ENCODE measurements around the gene LTBP3.

LTBP3 gene

GRCh38 chr11:65558930-65559509 is 861 bp upstream of the LTBP3 start:
- H3K18ac ChIP-seq (ENCODE audit: low read length): peak overlapping the region; percentile 89
- no peak overlapping the region for H3K23ac ChIP-seq (ENCODE audit: low read length)
- H3K4ac ChIP-seq (ENCODE audit: low read depth, low read length): peak overlapping the region; percentile 60
- peak overlapping the region; percentile 81 for H3K9ac ChIP-seq (ENCODE audit: low read length)
- H3K27me3 ChIP-seq (ENCODE audit: insufficient read depth, low read length, poor library complexity): no peaks in the 10 kb centered on the region
- no peak overlapping the region for H4K8ac ChIP-seq (ENCODE audit: low read depth, low read length)
- H2BK120ac ChIP-seq (ENCODE audit: low read depth, low read length): no peak overlapping the region
- peak overlapping the region; percentile 49 for H2AK5ac ChIP-seq (ENCODE audit: low read length)
- H3K4me3 ChIP-seq (ENCODE audit: low read length): no peak overlapping the region
- peak overlapping the region; percentile 94 for H3K56ac ChIP-seq (ENCODE audit: low read length)
- H3K79me1 ChIP-seq (ENCODE audit: low read length): no peaks in the 10 kb centered on the region
- H4K5ac ChIP-seq (ENCODE audit: low read length): peak overlapping the region; percentile 87
- H3K4me2 ChIP-seq (ENCODE audit: low read length): peak overlapping the region; percentile 50
- no peaks in the 10 kb centered on the region for H3K79me2 ChIP-seq (ENCODE audit: control insufficient read depth, insufficient read depth, low read length)
- H2BK5ac ChIP-seq (ENCODE audit: low read length): no peak overlapping the region
- no CpG with 5 or more reads among the region's 19 CpGs for WGBS (ENCODE audit: extremely low coverage, insufficient coverage, low lambda C conversion rate)
- DNase-seq: no peak
- peaks cover 9% of the 10 kb centered on the region for H3K4me1 ChIP-seq (ENCODE audit: control insufficient read depth, low read depth, low read length)
- H2BK15ac ChIP-seq (replicated peaks; ENCODE audit: low read depth): no peak overlapping the region
- H3K27ac ChIP-seq (ENCODE audit: low read depth, low read length): peak overlapping the region; percentile 38
- H3K36me3 ChIP-seq (ENCODE audit: control insufficient read depth, insufficient read depth, low read length): no peaks in the 10 kb centered on the region

GRCh38 chr11:65557280-65558001 is 718 bp downstream of the LTBP3 start:
- Histone ChIP-seq H2BK15ac (replicated peaks; ENCODE audit: low read depth) (no peak overlapping the region), H3K18ac (ENCODE audit: low read length) (peak overlapping the region; percentile 89), H3K27me3 (ENCODE audit: insufficient read depth, low read length, poor library complexity) (no peaks in the 10 kb centered on the region), H2AK5ac (ENCODE audit: low read length) (no peak overlapping the region), H3K36me3 (ENCODE audit: control insufficient read depth, insufficient read depth, low read length) (no peaks in the 10 kb centered on the region), H3K9ac (ENCODE audit: low read length) (peak overlapping the region; percentile 60), H3K4me2 (ENCODE audit: low read length) (no peak overlapping the region), H2BK5ac (ENCODE audit: low read length) (no peak overlapping the region), H2BK120ac (ENCODE audit: low read depth, low read length) (no peak overlapping the region), H3K4ac (ENCODE audit: low read depth, low read length) (peak overlapping the region; percentile 88), H4K8ac (ENCODE audit: low read depth, low read length) (peak overlapping the region; percentile 42), H3K79me2 (ENCODE audit: control insufficient read depth, insufficient read depth, low read length) (no peaks in the 10 kb centered on the region), H3K23ac (ENCODE audit: low read length) (peak overlapping the region; percentile 90), H3K79me1 (ENCODE audit: low read length) (no peaks in the 10 kb centered on the region), H3K4me3 (ENCODE audit: low read length) (no peak overlapping the region), H4K5ac (ENCODE audit: low read length) (no peak overlapping the region), H3K27ac (ENCODE audit: low read depth, low read length) (peak overlapping the region; percentile 17), H3K4me1 (ENCODE audit: control insufficient read depth, low read depth, low read length) (peaks cover 9% of the 10 kb centered on the region), H3K56ac (ENCODE audit: low read length) (peak overlapping the region; percentile 83)
- DNase-seq: peak; percentile 32
- WGBS (ENCODE audit: extremely low coverage, insufficient coverage, low lambda C conversion rate): no CpG with 5 or more reads among the region's 47 CpGs

GRCh38 chr11:65556470-65557279 is 1.5 kb downstream of the LTBP3 start:
- H2BK15ac ChIP-seq (replicated peaks; ENCODE audit: low read depth): no peak overlapping the region
- no peak overlapping the region for H3K23ac ChIP-seq (ENCODE audit: low read length)
- no peaks in the 10 kb centered on the region for H3K79me1 ChIP-seq (ENCODE audit: low read length)
- H3K18ac ChIP-seq (ENCODE audit: low read length): no peak overlapping the region
- peaks cover 9% of the 10 kb centered on the region for H3K4me1 ChIP-seq (ENCODE audit: control insufficient read depth, low read depth, low read length)
- H3K27me3 ChIP-seq (ENCODE audit: insufficient read depth, low read length, poor library complexity): no peaks in the 10 kb centered on the region
- H2BK120ac ChIP-seq (ENCODE audit: low read depth, low read length): no peak overlapping the region
- no peak overlapping the region for H3K56ac ChIP-seq (ENCODE audit: low read length)
- no peaks in the 10 kb centered on the region for H3K36me3 ChIP-seq (ENCODE audit: control insufficient read depth, insufficient read depth, low read length)
- H3K4me3 ChIP-seq (ENCODE audit: low read length): no peak overlapping the region
- H3K79me2 ChIP-seq (ENCODE audit: control insufficient read depth, insufficient read depth, low read length): no peaks in the 10 kb centered on the region
- H3K4ac ChIP-seq (ENCODE audit: low read depth, low read length): no peak overlapping the region
- no peak overlapping the region for H3K27ac ChIP-seq (ENCODE audit: low read depth, low read length)
- DNase-seq: no peak
- no peak overlapping the region for H2BK5ac ChIP-seq (ENCODE audit: low read length)
- WGBS (ENCODE audit: extremely low coverage, insufficient coverage, low lambda C conversion rate): no CpG with 5 or more reads among the region's 12 CpGs
- no peak overlapping the region for H4K5ac ChIP-seq (ENCODE audit: low read length)
- no peak overlapping the region for H4K8ac ChIP-seq (ENCODE audit: low read depth, low read length)
- no peak overlapping the region for H3K4me2 ChIP-seq (ENCODE audit: low read length)
- no peak overlapping the region for H2AK5ac ChIP-seq (ENCODE audit: low read length)
- H3K9ac ChIP-seq (ENCODE audit: low read length): no peak overlapping the region

- Histone ChIP-seq H3K9ac (ENCODE audit: low read length) (no peak overlapping the region), H2BK5ac (ENCODE audit: low read length) (no peak overlapping the region), H3K36me3 (ENCODE audit: control insufficient read depth, insufficient read depth, low read length) (no peaks in the 10 kb centered on the region), H3K79me2 (ENCODE audit: control insufficient read depth, insufficient read depth, low read length) (no peaks in the 10 kb centered on the region), H3K23ac (ENCODE audit: low read length) (no peak overlapping the region), H3K27me3 (ENCODE audit: insufficient read depth, low read length, poor library complexity) (no peaks in the 10 kb centered on the region), H3K4me2 (ENCODE audit: low read length) (no peak overlapping the region), H2BK120ac (ENCODE audit: low read depth, low read length) (no peak overlapping the region), H3K4ac (ENCODE audit: low read depth, low read length) (no peak overlapping the region), H3K27ac (ENCODE audit: low read depth, low read length) (no peak overlapping the region), H4K5ac (ENCODE audit: low read length) (no peak overlapping the region), H3K56ac (ENCODE audit: low read length) (no peak overlapping the region), H3K18ac (ENCODE audit: low read length) (no peak overlapping the region), H3K4me1 (ENCODE audit: control insufficient read depth, low read depth, low read length) (peaks cover 6% of the 10 kb centered on the region), H4K8ac (ENCODE audit: low read depth, low read length) (no peak overlapping the region), H2BK15ac (replicated peaks; ENCODE audit: low read depth) (no peak overlapping the region), H3K4me3 (ENCODE audit: low read length) (no peak overlapping the region), H3K79me1 (ENCODE audit: low read length) (no peaks in the 10 kb centered on the region), H2AK5ac (ENCODE audit: low read length) (no peak overlapping the region)
- no CpG with 5 or more reads among the region's 6 CpGs for WGBS (ENCODE audit: extremely low coverage, insufficient coverage, low lambda C conversion rate)
- DNase-seq: peak; percentile 48
Observed at GRCh38 chr11:65555693-65556231, 2.4 kb downstream of the LTBP3 start.

GRCh38 chr11:65554842-65555430 is 3.2 kb downstream of the LTBP3 start:
- H4K5ac ChIP-seq (ENCODE audit: low read length): no peak overlapping the region
- H4K8ac ChIP-seq (ENCODE audit: low read depth, low read length): no peak overlapping the region
- no peaks in the 10 kb centered on the region for H3K27me3 ChIP-seq (ENCODE audit: insufficient read depth, low read length, poor library complexity)
- H3K4ac ChIP-seq (ENCODE audit: low read depth, low read length): no peak overlapping the region
- WGBS (ENCODE audit: extremely low coverage, insufficient coverage, low lambda C conversion rate): no CpG with 5 or more reads among the region's 4 CpGs
- H3K27ac ChIP-seq (ENCODE audit: low read depth, low read length): no peak overlapping the region
- no peak overlapping the region for H2AK5ac ChIP-seq (ENCODE audit: low read length)
- H3K79me1 ChIP-seq (ENCODE audit: low read length): no peaks in the 10 kb centered on the region
- no peak overlapping the region for H2BK15ac ChIP-seq (replicated peaks; ENCODE audit: low read depth)
- H3K79me2 ChIP-seq (ENCODE audit: control insufficient read depth, insufficient read depth, low read length): no peaks in the 10 kb centered on the region
- no peak overlapping the region for H2BK5ac ChIP-seq (ENCODE audit: low read length)
- no peaks in the 10 kb centered on the region for H3K36me3 ChIP-seq (ENCODE audit: control insufficient read depth, insufficient read depth, low read length)
- H3K4me2 ChIP-seq (ENCODE audit: low read length): no peak overlapping the region
- peaks cover 3% of the 10 kb centered on the region for H3K4me1 ChIP-seq (ENCODE audit: control insufficient read depth, low read depth, low read length)
- H3K4me3 ChIP-seq (ENCODE audit: low read length): no peak overlapping the region
- H2BK120ac ChIP-seq (ENCODE audit: low read depth, low read length): no peak overlapping the region
- H3K18ac ChIP-seq (ENCODE audit: low read length): no peak overlapping the region
- H3K56ac ChIP-seq (ENCODE audit: low read length): peak overlapping the region; percentile 19
- no peak overlapping the region for H3K23ac ChIP-seq (ENCODE audit: low read length)
- H3K9ac ChIP-seq (ENCODE audit: low read length): no peak overlapping the region
- DNase-seq: no peak

All from mesendoderm (in vitro differentiated cells).